ENCODE measurements around the gene OR2J3.

DNA sequence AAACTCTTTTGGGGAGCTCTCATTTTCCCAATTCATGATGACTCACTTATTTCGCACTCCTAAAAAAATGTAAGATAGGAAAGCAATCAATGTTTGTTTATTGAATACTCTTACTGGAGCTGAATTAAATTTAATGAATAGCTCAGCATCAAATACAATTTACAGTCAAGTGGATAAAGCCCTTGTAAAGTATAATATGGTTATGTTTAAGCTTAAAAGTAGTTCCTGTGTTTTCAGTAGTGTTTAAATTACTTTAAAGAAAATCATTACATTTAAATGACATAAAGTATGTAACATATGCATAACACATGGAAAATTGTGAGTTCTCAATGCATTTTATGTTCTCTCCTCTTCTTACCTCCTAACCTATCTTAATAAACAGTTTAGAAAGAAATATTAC lies 20.6 kb upstream of the OR2J3 start, which contains the start of gene OR2B3:
- TF ChIP-seq, protein P1, sequence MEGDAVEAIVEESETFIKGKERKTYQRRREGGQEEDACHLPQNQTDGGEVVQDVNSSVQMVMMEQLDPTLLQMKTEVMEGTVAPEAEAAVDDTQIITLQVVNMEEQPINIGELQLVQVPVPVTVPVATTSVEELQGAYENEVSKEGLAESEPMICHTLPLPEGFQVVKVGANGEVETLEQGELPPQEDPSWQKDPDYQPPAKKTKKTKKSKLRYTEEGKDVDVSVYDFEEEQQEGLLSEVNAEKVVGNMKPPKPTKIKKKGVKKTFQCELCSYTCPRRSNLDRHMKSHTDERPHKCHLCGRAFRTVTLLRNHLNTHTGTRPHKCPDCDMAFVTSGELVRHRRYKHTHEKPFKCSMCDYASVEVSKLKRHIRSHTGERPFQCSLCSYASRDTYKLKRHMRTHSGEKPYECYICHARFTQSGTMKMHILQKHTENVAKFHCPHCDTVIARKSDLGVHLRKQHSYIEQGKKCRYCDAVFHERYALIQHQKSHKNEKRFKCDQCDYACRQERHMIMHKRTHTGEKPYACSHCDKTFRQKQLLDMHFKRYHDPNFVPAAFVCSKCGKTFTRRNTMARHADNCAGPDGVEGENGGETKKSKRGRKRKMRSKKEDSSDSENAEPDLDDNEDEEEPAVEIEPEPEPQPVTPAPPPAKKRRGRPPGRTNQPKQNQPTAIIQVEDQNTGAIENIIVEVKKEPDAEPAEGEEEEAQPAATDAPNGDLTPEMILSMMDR (IDR thresholded peaks at IDR 0.05; ENCODE audit: low read depth, low read length, poor library complexity, severe bottlenecking) = no peak
- TF ChIP-seq EZH2phosphoT487 (IDR thresholded peaks at IDR 0.05; ENCODE audit: borderline replicate concordance, low read length) = no peak

Measured in DOHH2 (cell line).